GM12878 (cell line): ENCODE measurements around the gene PTPMT1. TPM values are rescaled to one million over a fixed set of nuclear protein-coding genes. Genes with fewer than 3 reads are reported as not detected.

Source experiments
- ATAC-seq: fragments of 200-7000 bp; cut with Tn5 transposase; 3 replicates; pipeline ENCODE4 v1.9.1; 2020; ENCODE audit warnings: mild to moderate bottlenecking, moderate library complexity
- BruUV-seq: library from RNA; stranded (reverse); fragments of 400-500 nt; replicated peaks from 2 replicates; lab custom pipeline; 2021; lab: Mats Ljungman, UMichigan
- CTCF ChIA-PET: fragments of 300-600 bp; sonication (Branson Sonifier 250); formaldehyde crosslinking; extraction: SDS; loops from one replicate; lab custom pipeline; 2021; ENCODE audit warnings: inconsistent platforms; lab: Yijun Ruan, JAX
- POLR2A ChIA-PET: fragments of 350-600 bp; formaldehyde crosslinking; extraction: SDS; loops from one replicate; lab custom pipeline; 2021; ENCODE audit warnings: inconsistent platforms; lab: Charles Lee
- RAD21 ChIA-PET: fragments of 300-600 bp; sonication (Branson Sonifier 250); formaldehyde crosslinking; loops from one replicate; lab custom pipeline; 2023; ENCODE audit warnings: antibody characterized with exemption; ENCODE audit not compliant: unreplicated experiment; lab: Charles Lee
- SMC1A ChIA-PET: fragments of 300-600 bp; sonication (Branson Sonifier 250); formaldehyde crosslinking; loops from one replicate; lab custom pipeline; 2023; ENCODE audit not compliant: unreplicated experiment, uncharacterized antibody; lab: Charles Lee
- DNase-seq: peaks from one replicate; pipeline ENCODE4 v3.0.0-alpha.2; 2011; ENCODE audit warnings: low read depth, low spot score
- FAIRE-seq: peaks from 3 replicates; lab custom pipeline; 2011; peaks lifted over from hg19 to GRCh38; lab: Jason Lieb, UNC
- H2AFZ ChIP-seq: 2 replicates; pipeline ENCODE4 v1.6.0; 2011; ENCODE audit warnings: low read depth, low read length, control low read depth; ENCODE audit not compliant: control insufficient read depth
- H3K27ac ChIP-seq: 2 replicates; pipeline ENCODE4 v1.5.1; 2011; ENCODE audit warnings: control low read depth; ENCODE audit not compliant: control insufficient read depth, insufficient read depth
- H3K27me3 ChIP-seq, 2 experiments: replicated peaks in 1 of 2; 2 replicates each; pipeline versions ENCODE4 v1.6.0 to v1.6.1; 2011; ENCODE audit warnings: low read length in 1 of 2; ENCODE audit not compliant: control insufficient read depth in 2 of 2, insufficient read depth in 2 of 2
- H3K36me3 ChIP-seq, 2 experiments: 2 replicates each; pipeline ENCODE4 v1.5.1; 2011; ENCODE audit warnings: low read length in 1 of 2; ENCODE audit not compliant: control insufficient read depth in 2 of 2, insufficient read depth in 2 of 2
- H3K4me1 ChIP-seq: 2 replicates; pipeline ENCODE4 v1.6.1; 2011; ENCODE audit warnings: mild to moderate bottlenecking, low read length, moderate library complexity, mixed read lengths; ENCODE audit not compliant: control insufficient read depth, insufficient read depth
- H3K4me2 ChIP-seq: 2 replicates; pipeline ENCODE4 v1.6.0; 2011; ENCODE audit warnings: control low read depth; ENCODE audit not compliant: control insufficient read depth, insufficient read depth
- H3K4me3 ChIP-seq: fragments of 200-600 bp; sonication (generic); 2 replicates; pipeline ENCODE4 v1.5.1; 2016
- H3K79me2 ChIP-seq: 2 replicates; pipeline ENCODE4 v1.6.0; 2011; ENCODE audit warnings: low read length; ENCODE audit not compliant: control insufficient read depth, insufficient read depth
- H3K9ac ChIP-seq: 2 replicates; pipeline ENCODE4 v1.8.0; 2011; ENCODE audit warnings: low read length, control low read depth, mixed read lengths; ENCODE audit not compliant: control insufficient read depth, insufficient read depth
- H3K9me3 ChIP-seq: replicated peaks from 3 replicates; pipeline ENCODE4 v1.5.1; 2011; ENCODE audit warnings: mild to moderate bottlenecking, low read length; ENCODE audit not compliant: control insufficient read depth, insufficient read depth
- H4K20me1 ChIP-seq: 2 replicates; pipeline ENCODE4 v1.6.0; 2011; ENCODE audit not compliant: control insufficient read depth, insufficient read depth
- SPI1 ChIP-seq: IDR thresholded peaks from 2 replicates; pipeline ENCODE4 v1.6.1; 2011; ENCODE audit warnings: low read depth, mild to moderate bottlenecking, low read length, moderate library complexity, borderline replicate concordance; ENCODE audit not compliant: insufficient read depth
- ZBTB11 ChIP-seq: fragments of 450-650 bp; formaldehyde crosslinking; IDR thresholded peaks from 2 replicates; pipeline ENCODE4 v1.5.0; 2022; ENCODE audit warnings: mild to moderate bottlenecking, missing genetic modification characterization
- WGBS: methylation state at CpG from one replicate; pipeline ENCODE4 v1.1.6; 2016; ENCODE audit warnings: low lambda C conversion rate; ENCODE audit not compliant: insufficient replicate concordance, insufficient coverage; ENCODE audit errors: missing lambda C conversion rate; 5-methylcytosine and 5-hydroxymethylcytosine counted together
- in situ Hi-C: fragments of 300-500 bp; cut with MboI; formaldehyde crosslinking; loops from 9 replicates; pipeline ENCODE4 v1.14.3; 2018; ENCODE audit warnings: mixed read lengths
- intact Hi-C: fragments of 100-400 bp; cut with micrococcal nuclease; formaldehyde crosslinking; loops from one replicate; pipeline ENCODE4 v1.14.2; 2022; ENCODE audit not compliant: unreplicated experiment
- polyA plus RNA-seq, 11 experiments: library from polyadenylated mRNA; depleted of rRNA in 4 of 11; unstranded in 6 of 11; stranded (reverse) in 5 of 11; fragments of >200 nt; fragmentation: Nextera tagmentation in 4 of 11; fragmentation: Illumina TruSeq in 1 of 11; extraction: Ambion mirVana in 4 of 11; extraction: Trizol in 1 of 11; gene quantifications; 1 replicate in 1 of 11; 2 replicates in 10 of 11; pipeline versions ENCODE4 v1.2.1 to v1.2.3, GENCODE V29; 2011 to 2016; ENCODE audit warnings: inconsistent platforms in 2 of 11, missing spikeins in 2 of 11, low read depth in 1 of 11
- total RNA-seq, 4 experiments: library from RNA; depleted of rRNA in 3 of 4; stranded (reverse); fragments of >200 nt in 3 of 4; fragmentation: Illumina TruSeq in 1 of 4; extraction: Trizol in 1 of 4; gene quantifications; 2 replicates each; pipeline versions ENCODE4 v1.2.1 to v1.2.3, GENCODE V29; 2013 to 2021

Gene PTPMT1
- total and polyA plus RNA-seq, 10 of the 15 experiments (the other 5 are each of a cell fraction or from before 2014, with no cell fraction given): 12.0 to 116 (median 58.2) TPM

GRCh38 chr11:47587039-47587716, 21.8 kb downstream of the PTPMT1 start:
- Histone ChIP-seq H4K20me1 (no peaks in the 10 kb centered on the region), H3K4me2 (no peak overlapping the region), H3K27ac (no peak overlapping the region), H3K27me3 (peaks cover 0 to under 1% of the 10 kb centered on the region in 2 experiments; a peak in 2 of 4 replicates), H2AFZ (no peak overlapping the region), H3K36me3 (peaks cover 5 to 15% of the 10 kb centered on the region in 2 experiments), H3K9me3 (no peaks in the 10 kb centered on the region), H3K79me2 (no peaks in the 10 kb centered on the region; the same call in 1 of the 2 replicates), H3K4me3 (no peak overlapping the region), H3K9ac (no peak overlapping the region), H3K4me1 (peaks cover 7% of the 10 kb centered on the region)
- no TSS peak for BruUV-seq
- intact Hi-C loops (no loop called here), in situ Hi-C loops (no loop called here)
- ChIA-PET SMC1A (no interaction called here), POLR2A (interaction anchor here (0.5 kb wide), 1 partner anchor 87 kb away, joined by 3 read pairs; no protein-coding TSS in a partner anchor), CTCF (no interaction called here), RAD21 (no interaction called here)
- TF ChIP-seq ZBTB11 (CRISPR knock-in tag) (no peak), SPI1 (no peak)
- ATAC-seq (no peak), FAIRE-seq (no peak), DNase-seq (no peak)
- 51% methylated on average over 6 of the region's 6 CpGs for WGBS
